Mesothelial cell of epicardium (in vitro differentiated cells): ENCODE results near the gene NTRK3. TPM values are rescaled to one million over a fixed set of nuclear protein-coding genes. Genes with fewer than 3 reads are reported as not detected.

Experiments used
- DNase-seq, 2 experiments: peaks; one replicate each; pipeline ENCODE4 v3.0.0; 2021; ENCODE audit warnings: low spot score in 2 of 2; ENCODE audit not compliant: unreplicated experiment in 2 of 2
- H3K27ac Mint-ChIP-seq: 2 replicates; pipeline ENCODE4 v1.8.0; 2021; ENCODE audit warnings: mixed read lengths
- H3K27me3 Mint-ChIP-seq: 2 replicates; pipeline ENCODE4 v1.8.0; 2021; ENCODE audit warnings: low read depth, mixed read lengths
- H3K36me3 Mint-ChIP-seq: 2 replicates; pipeline ENCODE4 v1.8.0; 2021; ENCODE audit warnings: mixed read lengths
- H3K4me1 Mint-ChIP-seq: 2 replicates; pipeline ENCODE4 v1.8.0; 2021; ENCODE audit warnings: mixed read lengths
- H3K4me3 Mint-ChIP-seq: 2 replicates; pipeline ENCODE4 v1.8.0; 2021; ENCODE audit warnings: mild to moderate bottlenecking, moderate library complexity, mixed read lengths
- H3K9me3 Mint-ChIP-seq: 2 replicates; pipeline ENCODE4 v1.8.0; 2021; ENCODE audit warnings: mixed read lengths
- CTCF ChIP-seq: fragments of 200-600 bp; sonication (generic); IDR thresholded peaks from one replicate; pipeline ENCODE4 v1.5.0; 2021; ENCODE audit warnings: antibody characterized with exemption; ENCODE audit not compliant: unreplicated experiment
- total RNA-seq: library from RNA; stranded (reverse); gene quantifications from 3 replicates; pipeline ENCODE4 v1.2.1, GENCODE V29; 2021

Gene NTRK3
- total RNA-seq, 1 donor from 2014 or later, result 2.1 TPM

- peaks cover 62% of the 10 kb centered on the region for H3K27me3 Mint-ChIP-seq
- H3K9me3 Mint-ChIP-seq, result no peaks in the 10 kb centered on the region
Measured at GRCh38 chr15:88127432-88127790, 129.1 kb downstream of the NTRK3 start.

GRCh38 chr15:88126695-88127431, 129.7 kb downstream of the NTRK3 start:
- peaks cover 64% of the 10 kb centered on the region for H3K27me3 Mint-ChIP-seq
- H3K9me3 Mint-ChIP-seq, result no peaks in the 10 kb centered on the region
- H3K27ac Mint-ChIP-seq, result no peak overlapping the region
- no peak for TF ChIP-seq CTCF
- no peak overlapping the region for H3K4me3 Mint-ChIP-seq
- no peak for DNase-seq
- no peaks in the 10 kb centered on the region for H3K4me1 Mint-ChIP-seq
- H3K36me3 Mint-ChIP-seq, result no peaks in the 10 kb centered on the region

More at GRCh38 chr15:88127432-88127790, 129.1 kb downstream of the NTRK3 start:
- Mint-ChIP-seq H3K4me1 (no peaks in the 10 kb centered on the region), H3K36me3 (no peaks in the 10 kb centered on the region), H3K27ac (no peak overlapping the region), H3K4me3 (no peak overlapping the region)
- no peak for TF ChIP-seq CTCF
- no peak for DNase-seq

GRCh38 chr15:88125576-88125975, 131.0 kb downstream of the NTRK3 start:
- TF ChIP-seq CTCF, result no peak
- no peak overlapping the region for H3K27ac Mint-ChIP-seq
- H3K4me3 Mint-ChIP-seq, result no peak overlapping the region
- H3K9me3 Mint-ChIP-seq, result no peaks in the 10 kb centered on the region
- no peak for DNase-seq
- H3K27me3 Mint-ChIP-seq, result peaks cover 61% of the 10 kb centered on the region
- H3K36me3 Mint-ChIP-seq, result no peaks in the 10 kb centered on the region
- H3K4me1 Mint-ChIP-seq, result no peaks in the 10 kb centered on the region

- TF ChIP-seq CTCF, result no peak
- DNase-seq, result no peak
- Mint-ChIP-seq H3K27me3 (peaks cover 65% of the 10 kb centered on the region), H3K4me1 (no peaks in the 10 kb centered on the region), H3K4me3 (no peak overlapping the region), H3K27ac (no peak overlapping the region), H3K9me3 (no peaks in the 10 kb centered on the region), H3K36me3 (no peaks in the 10 kb centered on the region)
Measured at GRCh38 chr15:88124199-88124598, 132.3 kb downstream of the NTRK3 start.

GRCh38 chr15:88121968-88122530, 134.5 kb downstream of the NTRK3 start:
- TF ChIP-seq CTCF, result no peak
- H3K27ac Mint-ChIP-seq, result no peak overlapping the region
- H3K4me3 Mint-ChIP-seq, result no peak overlapping the region
- no peaks in the 10 kb centered on the region for H3K36me3 Mint-ChIP-seq
- H3K27me3 Mint-ChIP-seq, result peaks cover 68% of the 10 kb centered on the region
- H3K9me3 Mint-ChIP-seq, result no peaks in the 10 kb centered on the region
- DNase-seq, result no peak
- H3K4me1 Mint-ChIP-seq, result no peaks in the 10 kb centered on the region
